ENCODE data around the gene DCN.

The DCN gene

DNA sequence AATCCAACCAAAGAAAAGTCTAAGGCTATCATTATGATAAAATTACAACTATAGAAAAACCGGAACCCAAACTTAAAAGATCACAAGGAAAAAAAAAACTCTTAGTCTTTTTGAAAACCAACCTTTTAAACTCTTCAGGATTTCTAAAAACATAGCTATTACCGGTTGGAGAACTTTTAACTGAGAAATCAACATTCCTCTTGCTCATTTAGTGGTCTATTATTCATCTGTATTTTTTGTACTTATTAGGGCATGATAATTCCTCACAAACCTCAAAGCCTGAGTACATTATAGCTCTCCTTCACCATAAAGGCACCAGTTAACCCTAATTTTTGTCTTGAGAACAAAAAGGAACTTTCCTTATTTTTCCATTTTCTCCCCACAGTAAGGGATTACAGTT is 81.7 kb downstream of the DCN start:
- DNase-seq (ENCODE audit: low read depth) = no peak

DNA sequence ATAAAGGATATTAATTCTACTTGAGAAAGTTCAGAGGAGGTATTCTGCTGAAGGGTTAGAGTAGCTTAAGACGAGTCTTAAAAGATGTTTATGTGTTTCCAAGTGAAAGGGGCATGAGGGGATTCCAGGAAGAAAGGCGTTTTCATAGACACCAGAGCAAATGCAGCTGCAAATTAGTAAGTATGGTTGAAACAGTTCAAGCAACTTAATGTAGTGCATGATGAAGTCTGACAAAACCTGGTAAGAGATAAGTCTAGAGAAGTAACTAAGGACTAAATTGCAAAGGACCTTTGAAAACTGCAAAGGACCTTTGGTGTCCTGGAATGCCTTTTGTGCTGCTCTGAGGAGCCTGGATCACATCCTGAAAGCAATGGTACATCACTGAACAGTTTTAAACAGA is 82.8 kb downstream of the DCN start:
- DNase-seq (ENCODE audit: low read depth) = no peak

DNA sequence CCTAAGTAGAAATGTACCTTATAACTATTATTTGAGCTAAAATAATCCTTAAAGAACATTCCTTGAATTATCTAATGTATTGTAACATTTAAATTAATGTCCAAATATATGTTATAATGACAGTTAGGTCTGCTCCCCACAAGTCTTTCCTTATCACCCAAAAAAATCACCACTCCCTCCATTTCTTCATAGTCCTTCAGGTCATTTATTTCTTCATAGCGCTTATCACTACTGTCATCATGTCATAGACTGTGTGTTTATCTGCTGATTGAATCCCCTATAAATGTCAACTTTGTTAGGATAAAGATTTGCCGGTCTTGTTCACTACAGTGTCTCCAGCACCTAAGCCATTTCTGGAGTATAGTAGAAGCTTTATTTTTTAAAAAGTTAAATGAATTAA is 83.3 kb downstream of the DCN start:
- DNase-seq (ENCODE audit: low read depth) = no peak

DNA sequence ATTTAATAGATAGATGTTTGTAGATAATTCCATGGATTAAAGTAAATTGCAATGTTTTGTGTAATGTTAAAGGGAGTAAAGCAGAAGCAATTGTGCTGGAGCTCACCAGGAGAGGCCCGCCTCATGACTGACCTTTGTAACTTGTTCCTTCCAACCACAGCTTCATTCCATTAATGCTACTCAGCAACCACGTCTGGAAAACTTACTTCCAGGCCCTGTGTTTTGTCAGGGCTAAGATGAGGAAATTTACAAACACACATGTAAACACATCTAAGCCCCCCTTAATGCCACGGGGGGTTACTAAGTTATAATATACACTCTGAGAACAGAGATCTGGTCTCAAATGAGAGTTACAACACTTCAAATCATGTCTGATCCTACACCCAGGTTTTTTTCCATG is 83.7 kb downstream of the DCN start:
- DNase-seq (ENCODE audit: low read depth) = no peak

DNA sequence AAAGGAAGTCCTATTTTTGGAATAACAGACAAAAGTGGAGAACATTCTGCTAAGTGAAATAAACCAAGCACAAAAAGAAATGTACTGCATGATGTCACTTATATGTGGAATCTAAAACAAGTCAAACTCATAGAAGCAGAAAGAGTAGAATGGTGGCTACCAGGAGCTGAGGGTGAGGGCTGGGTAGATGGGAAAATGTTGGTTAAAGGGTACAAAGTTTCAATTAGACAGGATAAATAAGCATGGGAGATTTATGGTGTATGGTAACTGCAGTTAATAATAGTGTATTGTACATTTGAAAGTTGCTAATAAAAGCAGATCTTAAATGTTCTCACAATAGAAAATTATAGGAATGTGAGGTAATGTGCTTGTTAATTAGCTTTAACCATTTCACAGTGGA is 84.2 kb downstream of the DCN start:
- no peak for DNase-seq (ENCODE audit: low read depth)

DNA sequence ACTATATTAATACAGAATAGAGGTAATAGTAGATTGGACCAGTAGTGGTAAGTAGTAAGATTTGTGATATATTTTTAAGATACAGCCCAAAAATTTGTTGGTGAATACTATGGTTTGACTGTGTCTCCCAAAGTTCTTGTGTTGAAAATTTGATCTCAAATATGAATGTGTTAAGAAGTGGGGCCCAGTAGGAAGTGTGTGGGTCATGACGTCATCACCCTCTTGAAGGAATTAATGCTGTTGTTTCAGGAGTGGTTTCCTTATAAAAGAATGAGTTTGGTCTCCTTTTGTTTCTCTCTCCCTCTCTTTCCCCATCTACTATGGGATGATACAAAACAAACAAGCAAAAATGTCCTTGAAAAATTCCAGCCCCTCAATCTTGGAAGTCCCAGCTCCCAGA is 87.7 kb downstream of the DCN start:
- DNase-seq (ENCODE audit: low read depth) = no peak

DNA sequence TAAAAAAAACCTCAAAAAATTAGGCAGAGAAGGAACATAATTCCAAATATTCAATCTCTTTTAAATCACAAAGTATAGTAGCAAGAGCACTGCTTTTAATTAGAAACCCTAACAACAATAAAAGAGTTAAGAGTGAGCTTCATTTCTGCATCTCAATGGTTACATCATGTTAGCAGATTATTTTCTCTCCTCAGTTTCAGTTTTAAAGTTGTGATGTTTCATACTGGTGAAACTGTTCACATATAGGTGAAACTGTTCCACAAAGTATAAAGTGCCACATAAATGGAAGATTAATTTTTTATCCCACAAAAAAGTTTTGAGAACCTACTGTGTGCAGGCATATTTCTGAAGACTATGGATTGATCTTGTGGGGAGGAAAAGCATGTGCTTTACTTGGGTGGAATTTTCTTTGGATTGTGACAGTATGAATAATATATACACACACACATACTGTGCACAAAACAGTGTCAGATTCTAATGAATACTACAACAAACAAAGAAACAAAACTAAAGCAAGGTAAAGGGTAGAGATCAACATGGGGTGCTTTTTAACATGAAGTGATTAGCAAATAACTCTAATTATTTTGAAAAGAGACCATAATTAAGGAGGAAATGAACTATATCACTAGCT is 88.5 kb downstream of the DCN start:
- DNase-seq (ENCODE audit: low read depth) = no peak

DNA sequence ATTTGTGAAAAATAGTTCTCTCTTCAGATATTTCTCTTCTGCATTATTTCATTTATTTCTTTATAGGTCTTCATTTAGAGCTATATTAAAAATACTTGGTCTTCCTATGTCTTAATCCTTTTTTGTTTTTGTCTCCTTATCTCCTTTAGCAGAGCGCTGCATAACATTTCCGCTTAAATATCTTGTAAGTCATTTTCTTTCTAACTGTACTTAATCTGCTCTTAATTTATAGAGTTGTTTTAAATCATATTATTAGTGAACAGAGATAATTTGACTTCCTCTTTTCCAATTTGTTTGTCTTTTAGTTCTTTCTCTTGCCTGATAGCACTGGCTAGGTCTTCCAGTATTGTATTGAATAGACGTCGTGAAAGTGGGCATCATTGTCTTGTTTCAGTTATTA is 89.3 kb downstream of the DCN start:
- no peak for DNase-seq (ENCODE audit: low read depth)

DNA sequence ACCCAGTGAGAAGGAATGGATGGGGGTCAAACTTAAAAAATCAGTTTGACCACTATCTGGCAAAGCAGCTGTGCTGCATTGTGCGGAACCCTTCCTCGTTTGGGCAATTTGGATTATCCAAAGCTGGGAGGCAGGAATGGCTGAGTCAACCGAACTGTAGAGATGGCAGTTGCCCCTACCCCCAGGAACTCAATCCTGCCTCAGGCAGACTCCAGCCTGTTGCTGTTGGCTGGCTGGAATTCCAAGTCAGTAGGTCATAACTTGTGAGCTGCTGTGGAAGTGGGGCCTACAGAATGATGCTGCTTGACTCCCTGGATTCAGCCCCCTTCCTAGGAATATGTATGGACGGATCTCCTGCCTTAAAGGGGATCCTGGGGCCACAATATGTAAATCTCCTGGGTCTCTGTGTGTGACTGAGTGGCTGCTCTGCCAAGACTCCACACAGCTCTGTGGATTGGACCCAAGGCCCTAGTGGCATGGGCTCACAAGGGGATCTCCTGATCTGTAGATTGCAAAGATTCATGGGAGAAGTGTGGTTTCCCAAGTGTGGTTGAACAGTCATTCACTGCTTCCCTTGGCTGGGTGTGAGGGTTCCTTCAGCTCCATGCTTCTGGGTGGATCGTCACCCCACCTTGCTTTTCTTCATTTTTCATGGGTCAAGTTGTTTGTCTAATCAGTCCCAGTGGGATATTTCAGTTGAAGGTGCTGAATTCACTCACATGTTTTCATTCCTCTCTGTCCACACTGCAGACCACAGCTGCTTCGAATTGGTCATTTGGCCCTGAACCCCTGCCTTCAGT is 90.5 kb downstream of the DCN start:
- DNase-seq (ENCODE audit: low read depth) = no peak
